OCI-M2 (cell line): ENCODE results near the gene STK10.

Source experiments
- DNase-seq: peaks from one replicate; lab custom pipeline; 2025; ENCODE audit not compliant: unreplicated experiment; lab: John Stamatoyannopoulos, UW

STK10 gene

DNA sequence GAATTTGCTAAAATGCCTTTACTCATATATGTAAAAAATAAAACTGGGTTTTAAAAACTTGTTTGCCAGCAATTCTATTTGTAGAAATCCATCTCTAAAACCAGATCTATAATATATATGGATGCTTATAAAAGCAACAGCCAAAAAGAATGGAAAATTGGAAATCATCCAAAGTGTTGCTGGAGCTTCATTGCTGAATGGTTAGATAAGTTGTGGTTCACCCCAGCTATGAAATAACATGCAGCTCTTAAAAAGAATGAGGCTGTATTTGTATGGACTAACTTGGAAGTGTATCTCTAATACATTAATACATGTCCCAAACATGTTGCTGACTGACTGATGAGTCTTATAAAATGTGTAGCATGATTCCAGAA lies 76.2 kb downstream of the STK10 start:
- no peak for DNase-seq

DNA sequence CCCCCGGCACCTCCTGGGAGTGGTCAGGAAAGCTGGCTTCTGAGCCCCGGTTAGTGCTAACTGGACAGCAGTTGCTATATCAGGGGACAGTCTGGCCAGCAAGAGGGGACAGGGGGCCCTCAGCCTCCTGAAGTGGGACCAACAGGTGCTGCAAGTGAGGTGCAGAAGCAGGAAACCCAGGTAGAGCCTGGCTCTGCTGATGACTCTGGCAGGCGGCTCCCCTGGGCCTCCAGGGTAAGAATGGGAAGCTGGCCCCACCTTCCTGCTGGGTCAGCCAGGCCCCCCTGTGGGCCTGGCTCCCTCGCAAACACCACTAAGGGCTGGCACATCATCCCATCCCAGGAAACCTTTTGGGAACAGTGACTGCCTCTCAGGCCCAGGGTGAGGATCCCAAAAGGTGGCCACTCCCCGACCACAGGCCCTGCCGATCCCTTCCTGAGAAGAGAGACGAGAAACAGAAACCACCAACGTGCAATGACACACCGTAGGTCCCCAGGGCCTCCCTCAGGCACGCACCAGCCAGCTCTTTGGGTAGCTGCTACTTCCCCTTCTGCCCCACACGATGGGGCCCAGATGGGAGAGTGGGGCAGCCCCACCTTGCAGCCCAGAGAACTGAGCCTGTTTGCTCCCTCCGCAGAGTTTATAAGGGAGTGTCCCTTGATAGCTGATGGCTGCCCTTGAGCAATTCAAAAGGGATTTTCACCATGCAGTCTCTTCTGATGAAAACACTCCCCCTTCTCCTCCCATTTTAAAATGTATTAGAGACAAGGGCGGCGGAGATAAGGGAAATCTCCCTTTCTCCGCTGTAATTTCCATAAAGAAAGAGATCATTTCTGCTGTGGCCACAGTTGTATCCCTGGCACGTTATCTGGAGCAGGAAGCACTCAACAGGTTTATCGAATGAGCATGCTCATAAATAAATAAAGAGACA lies 76.8 kb downstream of the STK10 start:
- peak; percentile 53 for DNase-seq

DNA sequence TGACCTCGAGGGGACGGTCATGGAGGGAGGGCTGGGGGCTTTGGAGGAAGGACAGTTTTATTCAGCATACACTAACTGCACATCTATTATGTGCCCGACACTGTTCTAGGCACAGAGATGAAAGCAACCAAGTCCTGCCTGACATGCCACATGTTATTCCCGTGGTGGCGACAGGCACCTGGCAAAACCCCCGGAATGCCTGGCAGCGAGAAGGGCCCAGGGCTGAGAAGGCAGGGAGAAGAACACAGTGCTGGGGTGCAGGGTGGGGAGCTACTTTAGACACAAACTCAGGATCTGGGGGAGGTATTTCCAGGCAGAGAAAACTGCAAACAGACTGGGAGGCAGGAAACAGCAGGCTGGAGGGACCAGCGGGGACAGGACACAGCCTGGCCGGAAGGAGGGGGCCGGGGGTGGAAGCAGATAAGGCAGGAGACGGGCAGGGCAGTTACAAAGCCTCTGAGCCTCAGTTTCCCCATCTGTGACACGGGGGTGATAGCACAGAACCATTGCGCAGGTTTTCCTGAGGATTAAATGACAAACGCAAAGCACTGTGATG lies 77.7 kb downstream of the STK10 start:
- no peak for DNase-seq

DNA sequence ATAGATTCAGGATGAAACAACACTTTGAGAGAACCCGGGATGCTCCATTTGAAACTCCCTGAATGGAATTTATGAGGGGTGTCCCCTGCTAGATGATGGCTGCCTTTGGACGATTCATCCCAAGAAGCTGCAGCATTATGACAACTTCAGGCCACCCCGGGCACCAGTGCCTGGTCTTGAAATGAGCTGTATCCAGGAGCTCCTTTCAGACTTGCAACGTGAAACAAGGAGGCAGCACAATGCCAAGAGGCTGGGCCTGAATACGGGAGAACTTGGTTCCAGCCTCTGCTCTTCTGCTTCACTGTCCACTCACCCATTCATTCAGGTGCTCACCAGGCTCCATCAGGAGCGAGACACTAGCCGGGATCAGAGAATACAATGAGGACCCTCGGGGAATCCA lies 78.3 kb downstream of the STK10 start:
- DNase-seq: no peak

DNA sequence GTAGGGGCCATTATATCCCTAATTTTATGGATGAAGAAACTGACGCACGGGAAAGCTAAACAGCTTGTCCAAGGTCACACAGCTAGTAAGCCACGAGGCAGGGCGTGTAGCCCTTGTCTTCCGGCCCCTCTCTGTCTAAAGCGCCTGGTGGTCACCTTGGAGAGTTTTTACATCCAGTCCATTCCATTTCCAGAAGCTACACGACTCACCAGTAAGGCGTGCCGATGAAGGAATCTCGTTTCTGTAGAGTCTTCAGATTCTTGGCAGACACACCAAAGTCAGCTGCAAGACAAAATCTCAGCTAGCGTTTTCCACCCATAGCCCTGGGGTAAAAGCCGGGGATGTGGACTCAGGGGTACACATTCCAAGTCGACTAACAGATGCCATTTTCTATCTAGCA lies 80.5 kb downstream of the STK10 start:
- DNase-seq: no peak

DNA sequence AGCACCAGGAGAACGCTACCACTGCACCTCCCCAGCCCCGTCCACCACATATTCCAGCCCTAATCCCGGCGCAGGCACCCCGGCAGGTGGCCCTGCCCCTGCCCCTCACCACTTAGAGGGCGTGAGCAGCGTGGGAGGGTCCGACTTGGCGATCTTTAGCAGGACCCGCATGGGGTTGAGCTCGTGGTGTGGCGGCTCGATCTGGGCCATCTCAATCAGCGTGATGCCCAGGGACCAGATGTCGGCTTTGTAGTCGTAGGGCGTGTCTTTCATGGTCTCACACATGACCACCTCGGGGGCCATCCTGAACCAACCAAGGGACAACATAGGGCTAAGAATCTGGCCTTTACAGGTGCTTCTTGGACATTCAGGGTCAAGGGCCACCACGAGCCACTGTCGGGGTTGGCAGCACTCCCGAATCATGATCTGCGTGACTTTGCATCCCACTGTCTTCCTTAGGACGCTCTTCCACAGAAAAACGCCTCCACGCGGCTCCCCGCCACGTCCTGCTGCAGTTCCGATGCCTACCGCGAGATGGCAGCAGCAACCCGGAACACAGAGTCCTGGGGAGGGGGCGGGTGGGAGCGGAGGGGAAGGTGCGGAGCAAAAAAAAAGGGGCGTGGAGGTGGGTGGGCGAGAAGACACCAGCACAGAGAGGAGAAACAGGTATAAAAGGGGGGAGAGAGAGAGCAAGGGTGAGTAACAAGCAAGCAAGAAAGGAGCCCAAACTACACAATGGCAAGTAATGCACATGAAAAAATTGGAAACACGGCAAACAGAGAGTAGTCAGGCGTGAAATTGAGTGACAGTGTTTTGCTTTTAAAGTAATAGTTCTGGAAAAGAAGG lies 81.3 kb downstream of the STK10 start:
- no peak for DNase-seq

DNA sequence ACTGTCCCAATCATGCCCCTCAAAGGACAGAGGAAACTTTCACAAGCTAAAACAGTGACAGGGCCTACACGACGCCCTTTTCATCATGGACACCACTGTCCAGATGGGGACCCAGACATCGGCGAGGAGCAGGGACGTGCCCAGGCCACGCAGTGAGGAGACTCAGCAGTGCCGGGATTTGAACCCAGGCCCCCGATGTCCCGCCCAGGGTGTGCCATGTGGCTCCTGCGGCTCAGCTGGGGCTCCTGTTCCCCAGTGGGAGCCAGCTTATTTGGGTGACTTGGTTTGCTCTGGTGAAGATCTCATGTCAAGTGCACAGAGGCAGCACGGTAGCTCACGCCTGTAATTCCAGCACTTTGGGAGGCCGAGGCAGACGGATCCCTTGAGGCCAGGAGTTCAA lies 82.2 kb downstream of the STK10 start:
- no peak for DNase-seq

DNA sequence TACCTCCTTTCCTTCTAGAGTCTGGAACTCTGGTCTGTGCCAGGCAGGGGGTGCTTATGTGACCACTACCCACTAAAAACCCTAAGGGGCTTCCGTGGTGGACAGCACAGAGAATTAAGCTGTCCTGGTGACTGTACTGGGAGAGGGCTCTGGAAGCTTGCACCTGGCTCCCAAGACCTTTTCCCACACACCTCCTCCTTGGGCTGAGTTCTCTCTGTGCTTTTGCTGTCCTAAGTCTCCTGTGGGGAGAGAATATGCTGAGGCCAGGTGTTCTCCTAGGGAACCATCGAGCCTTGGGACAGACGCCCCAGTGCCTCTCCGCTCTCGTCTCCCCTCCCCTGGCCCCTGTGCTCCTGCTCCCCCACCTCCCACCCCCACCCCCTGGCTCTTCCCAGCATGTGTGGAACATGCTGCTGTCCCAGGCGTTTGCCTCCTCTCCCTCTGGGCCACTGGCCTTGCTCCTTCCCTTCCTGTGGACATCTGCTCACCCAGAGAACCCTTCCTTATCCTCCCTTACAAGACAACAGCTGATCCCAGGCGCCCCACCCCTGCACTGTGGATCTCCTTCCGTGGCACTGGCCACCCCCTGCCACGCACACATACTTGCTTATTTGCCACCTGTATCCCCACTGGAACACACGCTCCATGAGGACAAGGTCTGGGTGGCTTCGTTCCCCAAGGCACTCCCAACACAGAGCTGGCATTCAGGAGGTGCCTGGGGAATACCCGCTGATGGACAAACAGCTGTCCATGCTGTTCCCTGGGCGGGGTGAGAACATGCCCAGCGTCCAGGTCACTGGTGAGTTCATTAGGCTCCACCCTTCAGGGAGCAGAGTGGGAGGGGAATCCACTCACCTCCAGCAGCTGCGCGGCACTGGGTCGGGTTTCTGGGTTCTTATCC lies 83.0 kb downstream of the STK10 start:
- DNase-seq: no peak

DNA sequence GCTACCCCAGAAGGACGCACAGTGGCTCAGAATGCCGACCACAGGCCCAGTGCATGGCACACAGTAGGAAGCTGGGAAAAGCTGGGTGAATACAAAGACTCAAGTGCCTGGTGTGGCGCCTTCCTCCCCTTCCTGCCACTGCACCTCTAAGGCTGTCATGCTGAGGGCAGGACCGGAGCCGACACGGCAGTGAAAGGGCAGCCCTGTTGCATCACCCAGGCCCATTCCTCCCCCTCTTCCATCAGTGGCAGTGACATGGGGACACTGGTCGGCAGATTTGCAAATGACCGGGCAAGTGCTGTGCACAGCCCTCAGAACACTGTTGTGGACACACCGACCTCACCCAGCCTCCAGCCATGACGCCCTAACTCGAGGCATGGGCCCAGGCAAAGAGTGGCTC lies 84.0 kb downstream of the STK10 start:
- DNase-seq: no peak

DNA sequence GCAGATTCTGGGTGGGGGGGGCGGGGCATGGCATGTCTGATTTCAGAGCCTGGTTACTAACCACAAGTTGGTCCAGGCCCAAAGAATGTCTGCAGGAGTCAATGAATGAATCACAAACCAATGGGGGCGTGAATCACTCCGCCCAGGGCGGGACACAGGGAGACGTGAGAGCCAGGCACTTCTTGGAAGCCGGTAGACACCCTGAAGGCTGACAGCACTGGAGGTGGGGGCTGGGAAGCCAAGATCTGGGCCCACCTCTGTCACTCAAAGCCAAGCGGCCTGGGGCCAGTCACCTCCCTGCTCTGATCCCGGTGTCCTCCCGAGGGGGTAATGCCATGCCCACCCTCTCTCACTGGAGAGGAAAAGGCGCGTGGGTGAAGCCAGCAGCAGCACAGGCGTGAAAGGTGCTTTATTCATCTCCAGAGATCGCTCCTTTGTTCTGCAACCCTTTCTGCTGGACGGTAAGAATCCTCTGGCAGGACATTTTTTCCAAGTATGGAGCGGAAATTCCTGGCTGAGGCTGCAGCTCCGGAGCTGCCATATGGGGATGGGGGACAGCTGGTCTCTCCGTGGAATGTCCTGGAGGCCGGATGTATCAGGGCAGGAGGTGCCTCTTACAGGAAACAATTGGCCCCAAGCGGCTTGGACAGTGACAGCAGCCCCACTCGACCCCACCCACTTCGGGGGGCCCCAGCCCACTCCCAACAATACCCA lies 85.0 kb downstream of the STK10 start:
- DNase-seq: no peak

DNA sequence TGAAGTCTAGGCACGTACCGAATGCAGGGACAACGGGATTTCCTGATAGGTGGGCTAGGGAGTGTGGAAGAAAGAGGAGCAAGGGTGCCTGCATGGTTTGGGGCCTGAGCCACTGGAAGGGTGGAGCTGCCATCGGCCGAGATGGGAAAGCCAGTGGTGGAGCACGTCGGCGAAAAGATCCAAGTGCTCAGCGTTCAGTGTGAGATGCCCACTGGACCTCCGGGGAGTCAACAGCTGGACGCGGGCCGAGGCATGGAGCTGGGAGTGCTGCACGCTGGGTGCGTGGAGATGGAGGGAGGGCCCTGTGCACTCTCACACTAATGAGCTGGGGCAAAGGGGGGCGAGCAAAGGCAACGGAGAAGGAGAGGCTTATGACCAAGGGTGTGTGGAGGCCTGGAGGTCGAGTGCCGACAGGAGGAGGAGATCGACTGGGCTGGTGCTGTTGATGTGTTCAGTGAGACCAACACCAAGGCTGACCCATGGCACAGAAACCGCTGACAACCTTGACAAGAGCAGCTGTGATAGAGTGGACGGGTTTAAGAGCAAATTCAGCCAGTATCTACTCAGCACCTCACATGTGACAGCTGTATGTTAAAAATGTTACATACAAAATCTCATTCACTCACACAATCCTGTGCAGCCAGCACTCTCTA lies 85.7 kb downstream of the STK10 start:
- no peak for DNase-seq

DNA sequence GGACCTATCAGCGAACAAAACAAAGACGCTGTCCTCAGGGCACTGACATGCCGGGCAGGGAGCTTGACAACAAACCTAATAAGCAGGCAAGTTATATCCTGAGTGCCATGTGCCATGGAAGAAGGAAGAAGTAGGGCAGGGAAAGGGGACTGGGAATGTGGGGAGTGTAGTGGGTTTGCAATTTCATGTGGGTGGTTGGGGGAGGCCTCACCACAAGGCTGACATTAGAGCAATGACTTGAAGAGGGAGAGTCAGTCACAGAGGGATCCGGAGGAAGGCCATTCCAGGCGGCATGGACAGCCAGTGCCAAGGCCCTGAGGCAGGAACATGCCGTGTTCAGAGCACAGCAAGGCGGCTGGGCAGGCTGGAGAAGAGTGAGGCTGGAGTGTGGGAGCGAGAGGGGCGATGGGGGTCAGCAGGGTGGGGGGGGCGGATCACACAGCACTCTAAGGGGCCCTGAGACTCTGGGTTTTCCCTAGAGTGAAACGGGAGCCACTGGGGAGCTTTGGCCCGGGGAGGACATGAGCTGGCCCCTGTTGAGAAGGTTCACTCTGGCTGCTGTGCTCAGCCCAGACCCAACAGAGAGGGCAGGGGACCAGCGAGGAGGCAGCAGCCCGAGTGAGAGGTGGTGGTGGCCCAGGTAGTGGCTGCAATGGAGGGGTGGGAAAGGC lies 86.3 kb downstream of the STK10 start:
- DNase-seq: no peak

DNA sequence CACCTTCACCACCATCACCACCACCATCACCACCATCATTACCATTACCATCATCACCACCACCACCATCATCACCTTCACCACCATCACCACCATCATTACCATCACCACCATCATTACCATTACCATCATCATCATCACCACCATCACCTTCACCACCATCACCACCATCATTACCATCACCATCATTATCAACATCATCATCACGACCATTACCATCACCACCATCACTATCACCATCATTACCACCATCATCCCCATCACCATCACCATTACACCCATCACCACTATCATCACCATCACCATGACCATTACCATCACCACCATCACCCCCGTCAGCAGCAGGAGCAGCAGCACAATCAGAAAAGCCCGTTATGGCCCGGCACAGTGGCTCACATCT lies 89.1 kb downstream of the STK10 start:
- no peak for DNase-seq

DNA sequence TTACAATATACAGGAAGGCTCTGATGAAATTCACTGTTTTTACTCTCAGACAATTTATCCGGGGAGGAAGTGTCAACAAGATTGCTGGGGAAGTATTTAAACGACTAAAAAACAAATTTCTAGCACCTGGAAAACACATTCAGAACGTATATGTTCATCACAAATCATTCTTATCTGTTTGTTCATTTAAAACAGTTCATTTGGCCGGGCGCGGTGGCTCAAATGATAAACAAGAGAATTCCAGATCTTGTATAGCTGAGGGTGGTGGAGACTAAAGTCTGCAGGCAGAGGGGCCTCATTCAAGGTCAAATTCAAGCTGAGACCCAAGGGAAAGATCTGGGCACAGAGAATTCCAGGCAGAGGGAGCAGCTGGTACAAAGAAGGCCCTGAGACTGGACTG lies 90.0 kb downstream of the STK10 start:
- DNase-seq: no peak

DNA sequence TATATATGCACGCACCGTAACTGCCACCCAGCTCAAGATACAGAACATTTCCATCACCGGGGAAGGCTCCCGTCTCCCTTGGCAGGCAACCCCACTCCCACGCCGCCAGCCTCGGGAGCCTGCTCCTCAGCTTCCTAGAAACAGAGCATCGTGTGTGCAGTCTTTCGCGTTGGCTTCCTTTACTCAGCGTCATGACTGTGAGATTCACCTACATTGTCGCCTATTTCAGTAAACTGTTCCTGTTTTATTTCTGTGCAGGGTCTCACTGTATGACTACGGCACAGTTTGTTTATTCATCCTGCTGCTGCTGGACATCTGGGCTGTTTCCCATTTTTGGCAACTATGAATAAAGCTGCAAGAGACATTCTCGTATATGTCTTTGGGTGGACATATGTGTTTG lies 90.7 kb downstream of the STK10 start:
- no peak for DNase-seq

DNA sequence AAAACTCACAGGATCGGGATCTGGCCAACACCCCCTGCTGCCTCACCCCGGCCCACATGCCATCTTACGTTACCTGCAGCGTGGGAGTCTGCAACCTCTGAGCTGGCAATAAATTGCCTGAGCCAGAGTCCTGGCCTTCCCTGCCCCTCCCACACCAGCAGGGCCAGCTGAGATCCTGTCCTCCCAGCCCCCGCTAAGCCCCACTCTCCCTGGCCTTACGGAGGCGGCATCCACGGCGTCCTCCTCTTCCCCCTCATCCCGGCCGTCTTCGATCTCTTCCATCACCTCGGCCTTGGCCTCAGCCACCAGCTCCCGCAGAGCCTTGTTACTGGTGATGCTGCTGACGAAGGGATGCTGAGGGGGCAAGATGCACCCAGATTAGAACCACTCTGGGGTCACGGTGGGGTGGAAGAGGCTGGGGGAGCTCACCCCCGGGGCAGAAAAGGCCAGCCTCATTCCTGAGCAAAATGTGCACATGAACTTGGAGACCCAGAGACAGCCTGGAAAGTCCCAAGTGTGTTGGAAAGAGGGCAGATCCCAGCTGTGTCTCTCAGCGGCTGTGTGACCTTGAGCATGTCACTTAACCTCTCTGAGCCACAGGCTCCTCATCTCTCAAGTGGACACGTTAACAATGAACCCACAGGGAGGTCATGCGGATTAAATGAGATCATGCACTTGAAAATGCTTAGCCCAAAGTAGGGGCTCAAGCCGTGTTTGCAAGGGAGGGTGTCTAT lies 91.7 kb downstream of the STK10 start:
- no peak for DNase-seq

DNA sequence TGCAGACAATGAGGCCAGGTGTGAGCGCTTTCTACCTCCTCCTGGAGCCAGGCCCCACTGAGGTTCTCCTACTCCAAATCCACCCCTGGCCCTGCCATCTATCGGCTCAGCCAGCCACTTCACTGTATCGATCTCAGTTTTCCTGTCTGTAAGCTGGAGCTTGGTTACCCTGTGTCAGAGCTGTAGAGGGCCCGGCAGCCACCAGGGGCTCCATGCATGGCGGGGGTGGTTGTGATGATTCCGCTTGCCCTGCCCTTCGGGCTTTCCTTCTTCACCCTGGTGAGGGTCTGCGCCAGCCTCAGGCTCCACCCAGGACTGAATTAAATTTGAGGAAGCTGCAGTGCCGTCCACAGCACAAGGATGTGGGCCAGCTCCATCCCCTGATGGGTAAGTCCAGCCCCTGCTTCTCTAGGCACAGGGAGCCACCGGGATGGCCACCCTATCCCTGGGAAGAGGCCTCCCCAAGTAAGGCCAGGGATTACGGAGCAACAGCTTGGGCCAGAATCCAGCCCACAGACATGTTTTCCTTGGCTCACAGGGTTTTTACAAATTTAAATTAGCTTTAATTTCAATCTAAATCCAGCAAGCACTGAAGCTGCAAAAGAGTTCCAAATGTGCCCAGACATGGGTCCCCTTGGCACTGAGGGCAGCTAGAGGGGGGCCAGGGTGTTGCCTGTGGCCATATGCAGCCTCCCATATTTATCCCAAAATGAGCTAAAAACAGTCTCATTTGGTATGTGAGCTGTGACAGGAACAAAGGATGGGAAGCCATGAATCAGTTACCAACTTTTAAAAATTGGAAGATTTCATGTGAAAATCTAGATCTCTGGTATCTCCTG lies 92.4 kb downstream of the STK10 start:
- no peak for DNase-seq

DNA sequence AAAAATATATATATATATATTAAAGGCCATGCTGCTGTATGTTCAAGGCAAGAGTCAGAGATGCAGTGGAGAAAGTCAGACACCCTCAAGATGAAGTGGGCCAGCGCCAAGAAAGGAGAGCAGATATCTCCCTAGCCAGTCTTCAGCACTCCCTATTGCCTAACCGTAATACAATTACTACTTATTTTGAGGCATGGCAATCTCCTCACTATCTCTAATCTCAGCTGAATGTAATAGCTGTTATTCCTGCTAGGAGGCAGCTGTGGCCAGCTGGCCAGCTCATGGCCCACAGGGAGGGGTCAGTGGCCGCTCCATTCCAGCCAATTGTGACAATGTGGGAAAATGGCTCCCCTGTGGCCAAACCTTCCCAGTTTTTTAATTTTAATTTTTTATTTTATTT lies 94.1 kb downstream of the STK10 start:
- no peak for DNase-seq
